ENCODE data around the gene CDON. TPM values are rescaled to one million over a fixed set of nuclear protein-coding genes. Genes with fewer than 3 reads are reported as not detected.
A peak's percentile ranks its signal among the peaks of the same experiment; 100 is the strongest.

The CDON gene
- total and polyA plus RNA-seq, 9 donors: 15.0 to 211 (median 124) TPM

DNA sequence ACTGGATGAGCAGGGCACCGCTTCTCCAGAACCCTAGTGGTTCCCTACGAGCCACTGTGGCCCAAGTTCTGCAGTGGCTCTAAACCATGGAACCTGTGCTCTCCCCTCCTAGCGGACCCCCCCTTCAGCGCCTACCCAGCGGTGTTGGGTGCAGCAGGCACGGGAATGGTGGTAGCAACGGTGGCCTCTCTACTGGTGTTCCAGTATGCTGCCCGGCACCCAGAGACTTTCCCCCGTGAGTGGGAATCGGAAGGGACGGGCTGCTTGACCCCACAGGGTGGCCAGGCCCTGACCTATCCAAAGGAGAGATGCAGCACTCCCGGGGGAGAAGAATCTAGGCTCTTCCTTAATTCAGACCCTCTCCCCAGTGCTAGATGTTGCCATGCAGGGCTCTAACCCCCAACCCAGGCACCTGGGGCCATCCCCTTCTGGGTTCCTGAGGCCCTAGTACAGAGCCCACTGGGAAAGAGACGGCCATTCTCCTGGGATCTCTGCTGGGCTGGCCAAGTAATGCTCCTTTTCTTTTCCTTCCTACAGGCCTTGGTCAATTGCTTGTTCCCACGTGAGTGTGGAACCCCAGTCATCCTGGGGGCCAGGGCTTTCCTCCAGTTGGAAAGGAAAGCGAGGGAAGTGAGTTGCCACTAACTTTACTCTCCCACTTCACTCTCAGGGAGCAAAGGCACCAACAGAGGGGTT is 107.6 kb downstream of the CDON start:
- Histone ChIP-seq H3K36me3 (no peaks in the 10 kb centered on the region), H3K9me3 (no peaks in the 10 kb centered on the region), H3K4me3 (no peak overlapping the region), H3K27ac (no peak overlapping the region), H3K27me3 (no peaks in the 10 kb centered on the region), H3K4me1 (ENCODE audit: insufficient read depth) (peaks cover 17% of the 10 kb centered on the region)
- 90 to 92% (median 92%) methylated on average over 15 of the region's 15 CpGs for WGBS, 3 donors
- intact Hi-C loops (cut with DNase I): no loop called here
- DNase-seq: no peak
- no peak for TF ChIP-seq POLR2A (IDR thresholded peaks at IDR 0.05)
- TF ChIP-seq EP300 (IDR thresholded peaks at IDR 0.05): no peak
- TF ChIP-seq, protein P1, sequence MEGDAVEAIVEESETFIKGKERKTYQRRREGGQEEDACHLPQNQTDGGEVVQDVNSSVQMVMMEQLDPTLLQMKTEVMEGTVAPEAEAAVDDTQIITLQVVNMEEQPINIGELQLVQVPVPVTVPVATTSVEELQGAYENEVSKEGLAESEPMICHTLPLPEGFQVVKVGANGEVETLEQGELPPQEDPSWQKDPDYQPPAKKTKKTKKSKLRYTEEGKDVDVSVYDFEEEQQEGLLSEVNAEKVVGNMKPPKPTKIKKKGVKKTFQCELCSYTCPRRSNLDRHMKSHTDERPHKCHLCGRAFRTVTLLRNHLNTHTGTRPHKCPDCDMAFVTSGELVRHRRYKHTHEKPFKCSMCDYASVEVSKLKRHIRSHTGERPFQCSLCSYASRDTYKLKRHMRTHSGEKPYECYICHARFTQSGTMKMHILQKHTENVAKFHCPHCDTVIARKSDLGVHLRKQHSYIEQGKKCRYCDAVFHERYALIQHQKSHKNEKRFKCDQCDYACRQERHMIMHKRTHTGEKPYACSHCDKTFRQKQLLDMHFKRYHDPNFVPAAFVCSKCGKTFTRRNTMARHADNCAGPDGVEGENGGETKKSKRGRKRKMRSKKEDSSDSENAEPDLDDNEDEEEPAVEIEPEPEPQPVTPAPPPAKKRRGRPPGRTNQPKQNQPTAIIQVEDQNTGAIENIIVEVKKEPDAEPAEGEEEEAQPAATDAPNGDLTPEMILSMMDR (IDR thresholded peaks at IDR 0.05): no peak

DNA sequence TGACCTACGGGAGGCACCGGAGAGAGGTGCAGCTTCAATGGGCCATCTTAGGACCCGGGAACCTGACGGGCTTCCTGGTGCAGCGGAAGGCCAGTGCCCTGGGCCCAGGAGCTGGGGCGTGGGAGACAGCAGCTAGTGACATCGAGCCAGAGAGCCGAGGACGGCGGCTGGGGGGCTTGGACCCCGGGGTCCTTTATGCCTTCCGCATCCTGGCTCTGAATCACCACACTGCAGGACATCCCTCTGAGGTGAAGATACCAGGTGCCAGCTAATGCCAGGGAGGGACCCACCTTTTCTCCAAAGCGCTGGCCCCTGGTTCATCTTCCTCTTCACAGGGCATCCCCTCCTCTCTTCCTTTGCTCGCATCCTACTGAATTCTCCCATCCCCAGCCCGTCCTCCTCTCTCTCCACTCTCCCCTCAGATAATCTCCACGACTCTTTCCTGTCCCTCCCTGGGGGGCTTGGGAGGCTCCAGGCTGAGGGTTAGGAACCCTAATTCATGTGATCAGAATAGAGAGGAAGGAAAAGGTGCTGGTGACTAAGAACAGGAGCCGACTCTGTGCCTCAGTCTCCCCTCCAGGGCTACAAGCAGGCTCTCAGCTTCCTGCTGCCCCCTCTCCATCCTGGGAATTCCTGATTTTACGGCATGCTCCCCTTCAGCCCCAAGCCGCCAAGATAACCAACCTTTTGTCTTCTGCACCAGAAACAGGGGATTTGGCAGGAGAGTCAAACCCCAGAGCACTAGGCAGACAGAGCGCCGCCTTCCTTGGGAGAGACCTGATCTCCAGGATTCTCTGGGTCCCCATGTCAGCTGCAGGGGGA is 108.3 kb downstream of the CDON start:
- no peak for DNase-seq
- Histone ChIP-seq H3K36me3 (no peaks in the 10 kb centered on the region), H3K4me3 (no peak overlapping the region), H3K4me1 (ENCODE audit: insufficient read depth) (peaks cover 17% of the 10 kb centered on the region), H3K9me3 (no peaks in the 10 kb centered on the region), H3K27ac (no peak overlapping the region), H3K27me3 (no peaks in the 10 kb centered on the region)
- intact Hi-C loops (cut with DNase I): no loop called here
- WGBS, 3 donors: 91 to 94% (median 91%) methylated on average over 21 of the region's 21 CpGs
- TF ChIP-seq POLR2A (IDR thresholded peaks at IDR 0.05) (no peak), EP300 (IDR thresholded peaks at IDR 0.05) (no peak)
- TF ChIP-seq, protein P1 (IDR thresholded peaks at IDR 0.05): no peak

DNA sequence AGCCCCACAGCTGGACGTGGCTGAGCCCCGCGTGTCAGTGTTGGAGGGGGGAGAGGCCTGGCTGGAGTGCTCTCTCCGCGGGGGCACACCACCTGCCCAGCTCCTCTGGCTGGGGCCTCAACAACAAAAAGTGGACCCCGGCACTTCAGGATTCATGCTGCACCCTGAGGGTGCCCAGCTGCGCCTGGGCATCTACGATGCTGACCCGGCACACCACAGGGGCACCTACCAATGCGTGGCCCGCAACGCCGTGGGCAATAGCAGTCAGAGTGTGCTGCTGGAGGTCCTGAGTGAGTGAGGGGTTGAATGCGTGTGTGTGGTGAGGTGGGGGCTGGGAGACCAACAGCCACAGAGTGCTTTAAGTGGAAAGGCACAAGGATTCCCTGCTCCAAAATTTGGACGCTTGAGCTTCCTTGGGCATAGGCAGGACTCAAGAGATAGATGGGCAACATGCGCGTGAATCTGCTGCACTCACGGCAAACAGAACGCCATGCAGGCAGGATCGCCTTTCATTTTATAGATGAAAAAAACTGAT is 109.2 kb downstream of the CDON start:
- Histone ChIP-seq H3K27me3 (no peaks in the 10 kb centered on the region), H3K4me1 (ENCODE audit: insufficient read depth) (peaks cover 17% of the 10 kb centered on the region), H3K4me3 (no peak overlapping the region), H3K36me3 (no peaks in the 10 kb centered on the region), H3K9me3 (no peaks in the 10 kb centered on the region), H3K27ac (peak overlapping the region; percentile 20 to 23)
- no peak for DNase-seq
- 70 to 76% (median 75%) methylated on average over 20 of the region's 20 CpGs for WGBS, 3 donors
- intact Hi-C loops (cut with DNase I): no loop called here
- TF ChIP-seq, protein P1 (IDR thresholded peaks at IDR 0.05): no peak
- no peak for TF ChIP-seq EP300 (IDR thresholded peaks at IDR 0.05)
- TF ChIP-seq POLR2A (IDR thresholded peaks at IDR 0.05): no peak

DNA sequence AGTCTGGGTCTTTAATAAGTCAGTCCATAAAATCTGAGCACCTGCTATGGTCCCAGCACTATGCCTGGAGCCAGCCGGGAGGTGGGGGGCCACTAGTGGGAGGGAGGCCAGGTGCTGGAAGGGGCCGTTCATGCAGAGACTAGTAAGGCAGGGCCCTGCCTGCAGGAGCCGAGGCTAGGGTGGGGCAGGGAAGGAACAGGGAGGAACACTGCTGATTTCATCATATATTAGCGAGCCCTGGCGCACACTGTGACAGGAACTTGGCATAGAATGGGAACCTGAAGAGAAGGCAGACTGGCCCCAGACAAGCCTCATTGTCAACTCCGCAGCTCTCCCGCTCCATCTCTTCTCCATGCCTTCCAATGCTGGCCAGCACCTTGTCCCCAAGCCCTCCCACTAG is 109.7 kb downstream of the CDON start:
- H3K36me3 ChIP-seq: no peaks in the 10 kb centered on the region
- H3K9me3 ChIP-seq: no peaks in the 10 kb centered on the region
- peak overlapping the region in 1 of 2 donors; percentile 20 for H3K27ac ChIP-seq
- peak; percentile 57 to 86 (median 71) for DNase-seq
- intact Hi-C loops (cut with DNase I): no loop called here
- no peaks in the 10 kb centered on the region for H3K27me3 ChIP-seq
- 20 to 48% (median 35%) methylated on average over 7 of the region's 7 CpGs for WGBS, 3 donors
- H3K4me1 ChIP-seq (ENCODE audit: insufficient read depth): peaks cover 17% of the 10 kb centered on the region
- TF ChIP-seq POLR2A (IDR thresholded peaks at IDR 0.05) (no peak), EP300 (IDR thresholded peaks at IDR 0.05) (no peak)
- TF ChIP-seq, protein P1 (IDR thresholded peaks at IDR 0.05): no peak
- no peak overlapping the region for H3K4me3 ChIP-seq
